AG08395 (cell line): ENCODE measurements around the gene ACAT2.
"Not testable (repeated sequence)": the region's sequence is repeated elsewhere in the genome, so short reads cannot be mapped to it uniquely, and the experiment has no call there.

ENCODE experiments used
- DNase-seq: peaks from one replicate; pipeline ENCODE4 v3.0.0; 2012; ENCODE audit warnings: mixed read lengths, low spot score

Gene ACAT2

DNA sequence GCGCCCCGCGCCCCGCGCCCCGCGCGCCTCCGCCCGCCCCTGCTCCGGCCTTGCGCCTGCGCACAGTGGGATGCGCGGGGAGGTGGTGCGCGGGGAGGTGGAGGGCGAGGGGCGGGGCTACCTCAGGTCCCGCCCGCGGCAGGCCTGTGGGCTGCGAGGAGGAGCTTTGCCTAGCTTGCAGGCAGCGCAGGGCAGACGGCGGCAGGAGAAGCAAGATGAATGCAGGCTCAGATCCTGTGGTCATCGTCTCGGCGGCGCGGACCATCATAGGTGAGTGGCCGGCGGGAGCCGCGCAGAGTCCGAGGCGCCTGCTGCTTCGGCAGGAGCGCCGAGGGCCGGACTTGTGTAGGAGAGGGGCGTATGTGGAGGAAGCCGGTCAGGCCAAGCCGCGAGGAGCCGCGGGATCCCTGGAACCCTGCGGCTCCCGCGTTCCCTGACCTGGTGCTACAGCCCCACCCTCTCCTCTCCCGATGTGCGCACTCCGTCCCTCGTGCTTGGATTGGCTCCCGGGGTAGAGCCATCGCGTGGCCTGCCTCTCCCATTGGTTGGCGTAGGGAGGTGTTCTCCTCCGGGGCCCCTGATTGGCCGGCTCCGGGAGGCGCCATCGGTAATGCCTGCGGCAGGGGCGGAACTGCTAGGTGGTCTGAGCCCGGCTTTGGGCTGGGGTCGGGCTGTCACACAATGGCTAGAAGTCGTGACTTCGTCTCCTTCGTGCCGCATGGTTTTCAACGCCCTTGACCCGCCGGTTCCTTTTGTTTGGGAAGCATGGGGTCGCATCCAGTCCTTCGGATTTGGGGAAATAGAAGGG is at the start of gene ACAT2:
TSS of gene ACAT2 (plus strand) at position 173 of the 808 bp plus-strand sequence. CDS start at position 216, 43 bp downstream.
- DNase-seq, result peak; percentile 99

- DNase-seq, result not testable (repeated sequence)
Observed at GRCh38 chr6:159712389-159712788, 49.5 kb upstream of the ACAT2 start.

DNA sequence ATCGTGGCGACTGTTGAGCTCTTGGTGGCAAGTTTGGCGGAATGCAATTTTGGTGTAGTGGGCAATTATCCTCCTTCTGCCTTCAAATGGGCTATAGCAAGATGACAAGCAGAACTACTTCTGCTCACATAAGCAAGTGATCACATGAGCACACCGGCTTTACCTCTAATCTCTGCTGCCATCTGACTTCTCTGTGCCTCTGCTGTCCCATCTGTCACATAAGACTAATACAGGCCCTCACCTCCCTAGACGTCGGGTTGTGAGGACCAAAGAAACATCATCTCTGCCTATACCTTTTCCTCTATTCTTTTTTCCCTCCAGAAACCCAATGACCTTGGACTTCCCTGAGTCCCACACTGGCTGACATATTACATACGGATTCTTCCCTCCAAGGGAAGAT is 47.9 kb upstream of the ACAT2 start:
- no peak for DNase-seq

- no peak for DNase-seq
Observed at GRCh38 chr6:159714404-159714803, 47.4 kb upstream of the ACAT2 start.

DNA sequence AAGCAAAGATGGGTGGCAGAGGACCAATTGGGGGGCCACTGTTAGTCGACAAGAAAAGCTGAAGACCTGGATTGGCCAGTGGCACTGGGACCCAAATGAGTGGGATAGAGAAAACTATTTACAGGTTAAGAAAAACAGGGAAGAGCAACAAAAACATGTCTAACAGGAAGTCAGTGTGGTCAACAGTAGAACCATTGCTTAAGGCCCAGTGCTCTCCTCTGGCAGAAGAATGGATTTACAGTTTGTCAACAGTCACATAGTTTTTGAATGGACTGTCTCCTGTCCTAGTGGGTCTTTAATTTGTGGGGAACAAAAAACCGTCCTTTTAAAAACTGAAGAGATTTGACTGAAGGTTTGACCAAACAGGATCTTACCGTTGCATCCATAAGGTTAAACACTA is 46.7 kb upstream of the ACAT2 start:
- no peak for DNase-seq

GRCh38 chr6:159715605-159716004 is 46.2 kb upstream of the ACAT2 start:
- DNase-seq, result no peak

GRCh38 chr6:159716247-159717096 is 45.4 kb upstream of the ACAT2 start:
- DNase-seq, result peak; percentile 94

DNA sequence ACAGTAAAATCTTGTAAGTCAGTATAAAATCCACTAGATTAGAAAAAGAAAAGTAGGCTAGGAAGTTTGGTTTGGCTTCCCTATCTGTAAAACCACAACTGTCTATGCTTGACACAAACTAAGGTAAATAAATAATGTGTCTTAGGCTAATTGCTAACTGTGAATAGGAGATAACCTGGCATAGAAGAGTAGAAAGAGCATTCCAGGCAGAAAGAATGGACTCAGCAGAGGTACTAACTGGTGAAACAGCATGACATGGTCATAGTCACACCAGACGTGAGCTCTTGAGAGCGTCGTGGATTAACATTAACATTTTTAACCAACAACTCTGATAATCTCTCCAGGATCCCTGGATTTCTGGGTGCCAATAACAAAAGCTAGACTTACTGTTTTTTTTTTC is 43.2 kb upstream of the ACAT2 start:
- no peak for DNase-seq

DNA sequence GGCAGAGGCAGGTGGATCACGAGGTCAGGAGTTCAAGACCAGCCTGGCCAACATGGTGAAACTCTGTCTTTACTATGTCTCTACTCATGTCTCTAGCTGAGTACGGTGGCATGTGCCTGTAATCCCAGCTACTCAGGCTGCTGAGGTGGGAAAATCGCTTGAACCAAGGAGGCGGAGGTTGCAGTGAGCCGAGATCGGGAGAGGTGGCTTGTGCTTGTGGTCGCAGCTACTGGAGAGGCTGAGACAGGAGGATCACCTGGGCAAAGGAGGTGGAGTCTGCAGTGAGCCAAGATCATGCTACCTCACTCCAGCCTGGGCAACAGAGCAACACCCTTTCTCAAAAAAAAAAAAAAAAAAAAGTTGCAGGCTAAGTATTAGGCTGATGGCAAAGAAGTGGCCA is 42.6 kb upstream of the ACAT2 start:
- DNase-seq, result no peak

GRCh38 chr6:159720708-159721107 is 41.1 kb upstream of the ACAT2 start:
- no peak for DNase-seq

GRCh38 chr6:159721981-159722380 is 39.9 kb upstream of the ACAT2 start:
- DNase-seq, result not testable (repeated sequence)

- DNase-seq, result no peak
Observed at GRCh38 chr6:159722655-159723054, 39.2 kb upstream of the ACAT2 start.

- no peak for DNase-seq
Observed at GRCh38 chr6:159723259-159723658, 38.6 kb upstream of the ACAT2 start.

DNA sequence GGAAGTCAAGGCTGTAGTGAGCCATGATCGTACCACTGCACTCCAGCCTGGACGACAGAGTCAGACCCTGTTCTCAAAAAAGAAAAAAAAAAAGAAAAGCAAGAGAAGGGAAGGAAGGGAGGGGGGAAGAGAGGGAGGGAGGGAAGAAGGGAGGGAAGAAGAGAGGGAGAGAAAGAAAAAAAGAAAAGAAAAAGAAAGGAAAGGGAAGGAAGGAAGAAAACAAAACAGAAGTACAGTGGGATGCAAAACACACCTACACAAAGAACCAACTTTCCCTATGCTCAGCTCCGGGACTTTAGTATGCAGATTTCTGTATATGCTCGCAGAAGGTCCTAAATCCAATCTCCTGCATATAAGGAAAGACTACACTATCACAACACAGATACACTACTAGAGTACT is 37.1 kb upstream of the ACAT2 start:
- DNase-seq, result no peak

DNA sequence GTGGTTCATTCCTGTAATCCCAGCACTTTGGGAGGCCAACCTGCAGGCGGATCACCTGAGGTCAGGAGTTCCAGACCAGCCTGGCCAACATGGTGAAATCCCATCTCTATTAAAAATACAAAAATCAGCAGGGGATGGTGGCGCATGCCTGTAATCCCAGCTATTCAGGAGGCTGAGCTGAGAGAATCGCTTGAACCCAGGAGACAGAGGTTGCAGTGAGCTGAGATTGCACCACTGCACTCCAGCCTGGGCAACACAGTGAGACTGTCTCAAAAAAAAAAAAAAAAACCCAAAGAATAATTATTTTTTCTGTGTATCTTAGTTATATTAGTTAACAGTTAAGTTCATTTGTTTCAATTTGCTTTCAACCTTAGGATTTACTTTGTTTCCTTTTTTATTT is 36.6 kb upstream of the ACAT2 start:
- not testable (repeated sequence) for DNase-seq

DNA sequence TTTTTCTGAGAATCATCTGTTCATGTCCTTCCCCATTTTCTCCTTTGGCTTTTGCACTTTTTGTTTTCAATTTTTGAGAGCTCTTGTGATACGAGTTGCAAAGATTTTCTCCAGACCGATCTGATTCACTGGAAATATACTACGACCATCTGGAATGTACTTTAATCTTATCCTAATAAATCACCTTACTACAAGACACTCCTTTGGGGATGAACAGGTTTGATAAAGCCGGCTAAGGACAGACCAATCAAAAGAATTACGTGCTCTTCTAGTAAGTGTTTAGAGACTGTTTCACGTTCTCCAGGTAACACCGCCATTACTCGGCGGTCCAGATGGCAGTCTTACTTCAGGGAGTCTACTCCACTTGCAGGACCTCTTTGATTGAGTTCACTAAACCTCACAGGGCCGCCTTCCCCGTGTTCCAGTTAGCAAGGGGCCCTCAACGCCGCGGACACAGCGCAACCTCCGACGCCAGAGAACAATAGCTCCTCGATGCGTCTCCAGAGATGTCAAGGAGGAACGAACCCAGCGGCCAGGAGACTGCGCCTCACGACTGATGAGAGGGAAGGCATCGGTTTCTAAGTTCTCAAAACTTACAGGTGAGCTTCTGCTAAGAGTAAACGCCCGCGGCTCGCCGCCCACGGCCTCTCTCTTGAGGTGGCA is 35.5 kb upstream of the ACAT2 start:
- peak; percentile 4 for DNase-seq

GRCh38 chr6:159726918-159727716 is 34.7 kb upstream of the ACAT2 start, which contains the start of gene WTAP:
WTAP (plus strand) TSS chr6:159727506; CDS start chr6:159736266, 8,760 bp downstream.
- peak; percentile 93 for DNase-seq

GRCh38 chr6:159727717-159728445 is 34.0 kb upstream of the ACAT2 start:
- DNase-seq, result peak; percentile 45

DNA sequence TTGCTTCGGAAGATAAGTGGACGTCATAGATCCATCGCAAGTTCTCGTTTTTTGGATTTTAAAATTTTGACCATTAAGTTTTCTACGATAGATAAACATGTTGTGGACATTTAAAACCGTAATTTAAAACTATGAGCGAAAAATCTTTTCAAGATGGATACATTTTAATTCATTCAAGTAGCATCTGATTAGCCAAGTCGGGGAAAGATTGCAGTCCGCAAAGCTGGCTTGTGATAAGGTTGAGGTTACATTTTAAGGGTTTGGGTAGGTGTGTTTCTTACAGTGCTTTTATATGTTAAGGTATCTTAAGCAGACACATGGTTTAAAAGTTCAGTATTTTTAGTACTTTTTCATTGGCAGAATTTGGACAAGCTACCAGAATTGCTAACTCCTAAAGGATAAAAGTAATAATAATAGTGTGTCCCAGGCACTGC is 33.3 kb upstream of the ACAT2 start:
- DNase-seq, result no peak

DNA sequence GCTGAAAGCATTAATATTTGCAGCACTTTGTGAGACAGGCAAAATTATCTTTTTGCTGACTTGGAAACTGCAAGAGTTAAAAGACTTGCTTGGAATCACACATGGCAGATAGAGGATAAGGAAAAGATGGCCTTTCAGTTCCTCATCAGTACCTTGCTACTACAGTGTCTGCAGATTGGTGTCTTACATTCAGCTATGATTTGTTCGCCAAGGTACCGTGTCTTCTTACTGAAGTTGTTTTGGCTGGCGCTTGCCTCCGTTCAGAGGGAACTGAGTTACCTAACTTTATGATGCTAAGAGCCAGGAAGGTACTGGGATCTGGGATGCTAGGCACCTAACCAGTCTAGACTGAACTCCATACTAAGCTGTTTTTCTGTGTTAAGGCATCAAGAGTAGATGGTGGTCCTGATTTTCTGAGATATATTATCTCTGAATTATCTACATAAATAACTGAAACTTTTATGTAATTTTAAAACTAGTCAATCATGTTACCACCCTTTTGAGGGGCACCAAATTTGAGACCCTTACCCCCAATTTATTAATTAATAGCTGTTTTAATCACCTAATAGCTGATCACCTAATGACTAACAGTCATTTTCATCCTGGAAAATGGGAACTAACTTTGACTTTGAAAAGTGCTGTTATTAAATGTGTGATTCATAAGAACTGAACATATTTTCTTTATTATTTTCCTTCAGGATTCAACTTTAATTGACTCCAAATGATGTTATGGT is 32.1 kb upstream of the ACAT2 start:
- peak; percentile 7 for DNase-seq
